Urinary bladder (tissue), 4 donors: ENCODE data around the gene PIGH. TPM values are rescaled to one million over a fixed set of nuclear protein-coding genes. Genes with fewer than 3 reads are reported as not detected.

ENCODE experiments used
- DNase-seq: peaks from one replicate; pipeline ENCODE4 v3.0.0-alpha.2; 2015; ENCODE audit errors: extremely low spot score
- H3K27ac ChIP-seq: one replicate; pipeline ENCODE4 v1.5.1; 2013; ENCODE audit warnings: low read depth, mild to moderate bottlenecking, moderate library complexity
- H3K36me3 ChIP-seq: one replicate; pipeline ENCODE4 v1.6.1; 2013; ENCODE audit warnings: mild to moderate bottlenecking, moderate library complexity; ENCODE audit not compliant: insufficient read depth
- H3K4me1 ChIP-seq: one replicate; pipeline ENCODE4 v1.6.1; 2013; ENCODE audit warnings: mild to moderate bottlenecking, moderate library complexity; ENCODE audit not compliant: insufficient read depth
- H3K4me3 ChIP-seq: one replicate; pipeline ENCODE4 v1.5.1; 2013; ENCODE audit warnings: low read depth, low read length
- WGBS: extraction: QIAGEN DNeasy Blood & Tissue Kit; methylation state at CpG from one replicate; pipeline ENCODE4 v1.1.7; 2013; 5-methylcytosine and 5-hydroxymethylcytosine counted together
- polyA plus RNA-seq: library from polyadenylated mRNA; stranded (reverse); fragments of 200-250 nt; gene quantifications from one replicate; pipeline ENCODE4 v1.2.3, GENCODE V29; 2013
- total RNA-seq: library from RNA; depleted of rRNA; stranded (reverse); fragments of >200 nt; gene quantifications from one replicate; pipeline ENCODE4 v1.2.3, GENCODE V29; 2014
- donor health status: healthy with polysubstance abuse.
- donor health status: healthy.

The PIGH gene
- total and polyA plus RNA-seq, 2 donors, result 26.0 to 26.3 TPM

- Histone ChIP-seq H3K4me3 (no peak overlapping the region), H3K27ac (no peak overlapping the region), H3K4me1 (no peaks in the 10 kb centered on the region), H3K36me3 (no peaks in the 10 kb centered on the region)
- 87% methylated on average over 5 of the region's 5 CpGs for whole genome bisulfite sequencing
- DNase-seq, result no peak
These were observed 35.8 kb downstream of the PIGH start for GRCh38 chr14:67564236-67564635.

- Histone ChIP-seq H3K4me3 (no peak overlapping the region), H3K27ac (no peak overlapping the region), H3K4me1 (no peaks in the 10 kb centered on the region), H3K36me3 (no peaks in the 10 kb centered on the region)
- 94% methylated on average over 5 of the region's 5 CpGs for WGBS
- DNase-seq, result no peak
These were observed 37.3 kb downstream of the PIGH start for GRCh38 chr14:67562776-67563150.

DNA sequence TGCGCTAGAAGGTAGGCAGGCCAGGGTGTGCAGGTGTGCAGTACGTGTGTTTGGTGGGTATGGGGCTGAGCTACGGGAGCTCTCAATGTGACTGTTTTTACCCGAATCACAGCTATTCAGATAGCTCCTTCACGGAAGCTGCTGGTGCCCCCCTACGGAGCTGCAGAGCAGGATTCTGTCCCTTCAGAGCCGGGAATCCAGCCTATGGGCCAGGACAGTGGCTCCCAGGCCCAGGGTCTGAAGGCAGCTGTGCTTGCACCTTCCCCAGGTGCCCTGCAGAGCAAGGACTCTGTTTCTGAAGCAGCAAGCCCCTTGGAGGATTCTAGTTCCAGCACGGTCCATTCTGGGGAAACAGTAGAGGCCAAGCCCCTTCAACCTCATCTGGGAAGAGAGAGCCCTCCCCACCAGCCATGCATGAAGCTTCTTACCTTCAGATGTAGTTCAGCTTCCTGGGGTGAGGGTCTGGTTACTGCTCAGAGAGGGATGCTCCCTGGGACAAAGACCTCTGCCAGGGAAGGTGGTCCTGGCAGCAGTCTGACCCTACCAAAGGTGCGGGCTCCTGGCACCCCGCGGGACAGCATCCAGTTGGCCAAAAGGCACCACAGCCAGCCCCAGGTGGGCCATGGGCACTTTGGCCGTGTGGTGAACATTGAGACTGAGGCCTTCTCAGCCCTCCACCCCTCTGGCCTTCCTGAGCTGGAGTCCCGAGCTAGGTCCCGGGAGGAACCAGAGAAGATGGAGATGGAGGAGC, 37.9 kb downstream of the PIGH start:
- H3K4me1 ChIP-seq, result no peaks in the 10 kb centered on the region
- no peak overlapping the region for H3K4me3 ChIP-seq
- no peaks in the 10 kb centered on the region for H3K36me3 ChIP-seq
- no peak overlapping the region for H3K27ac ChIP-seq
- no peak for DNase-seq
- WGBS, result 92% methylated on average over 14 of the region's 14 CpGs

DNA sequence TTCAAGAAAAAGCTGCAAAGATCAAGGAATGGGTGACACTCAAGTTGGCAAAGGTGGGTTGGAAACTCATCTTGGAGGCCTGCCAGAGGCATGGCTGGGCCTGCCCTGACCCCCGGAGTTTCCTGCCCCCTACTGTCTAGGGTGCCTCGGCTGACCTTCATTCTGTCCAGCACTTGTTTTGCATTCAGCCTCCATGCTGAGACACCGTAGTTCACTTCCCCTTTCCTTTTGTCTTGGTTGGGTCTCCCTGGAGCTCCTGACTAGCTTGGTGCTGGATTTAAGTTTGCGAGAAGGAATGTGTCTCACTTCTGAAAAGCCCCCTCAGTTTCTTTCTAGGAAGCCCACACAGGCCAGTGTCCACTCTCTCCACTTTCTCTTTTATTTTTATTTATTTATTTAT, 40.4 kb downstream of the PIGH start:
- 63% methylated on average over 4 of the region's 4 CpGs for WGBS
- H3K4me1 ChIP-seq, result no peaks in the 10 kb centered on the region
- H3K4me3 ChIP-seq, result no peak overlapping the region
- no peaks in the 10 kb centered on the region for H3K36me3 ChIP-seq
- no peak for DNase-seq
- H3K27ac ChIP-seq, result no peak overlapping the region

DNA sequence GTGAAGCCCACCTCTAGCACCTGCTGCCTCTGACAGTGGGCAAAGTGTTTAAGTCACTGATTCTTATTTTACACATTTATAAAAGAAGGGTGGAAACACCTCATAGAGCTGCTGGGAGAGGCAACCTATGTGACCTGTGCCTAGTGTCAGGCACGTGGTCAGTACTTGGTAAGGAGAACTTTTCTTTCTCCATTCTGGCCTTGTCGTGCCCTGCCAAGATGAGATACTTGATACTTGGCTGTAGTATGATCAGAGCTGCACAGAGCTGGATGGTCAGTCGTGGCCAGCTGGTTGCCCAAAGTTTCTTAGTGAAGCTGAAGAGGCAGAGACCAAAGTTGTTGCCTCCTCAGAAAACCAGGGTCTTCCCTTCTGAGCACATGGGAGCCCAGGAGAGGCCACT, 42.4 kb downstream of the PIGH start:
- no peaks in the 10 kb centered on the region for H3K4me1 ChIP-seq
- H3K4me3 ChIP-seq, result no peak overlapping the region
- H3K27ac ChIP-seq, result no peak overlapping the region
- no peak for DNase-seq
- 88% methylated on average over 3 of the region's 3 CpGs for WGBS
- no peaks in the 10 kb centered on the region for H3K36me3 ChIP-seq

DNA sequence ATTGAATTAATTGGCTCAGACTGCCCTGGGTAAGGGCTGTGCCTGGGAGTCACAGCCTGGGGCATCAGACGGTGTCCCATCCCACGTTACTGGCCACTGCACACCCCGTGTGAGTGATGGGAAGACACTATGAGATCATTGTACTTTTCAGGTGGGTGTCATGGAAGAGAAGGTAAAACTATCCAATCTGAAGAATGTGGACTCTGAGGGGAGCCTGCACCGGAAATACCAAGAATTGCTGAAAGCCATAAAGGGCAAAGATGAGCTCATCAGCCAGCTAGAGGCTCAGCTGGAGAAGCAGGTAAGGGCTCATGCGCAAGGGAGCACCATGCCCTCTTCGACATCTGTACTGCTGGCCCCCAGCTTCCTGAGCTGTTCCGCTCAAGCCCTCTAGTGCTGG, 43.0 kb downstream of the PIGH start:
- no peaks in the 10 kb centered on the region for H3K4me1 ChIP-seq
- DNase-seq, result no peak
- H3K4me3 ChIP-seq, result no peak overlapping the region
- 78% methylated on average over 7 of the region's 7 CpGs for WGBS
- H3K27ac ChIP-seq, result no peak overlapping the region
- H3K36me3 ChIP-seq, result no peaks in the 10 kb centered on the region

GRCh38 chr14:67556671-67557070, 43.4 kb downstream of the PIGH start:
- no peaks in the 10 kb centered on the region for H3K4me1 ChIP-seq
- H3K36me3 ChIP-seq, result no peaks in the 10 kb centered on the region
- DNase-seq, result no peak
- no peak overlapping the region for H3K27ac ChIP-seq
- 89% methylated on average over 2 of the region's 2 CpGs for WGBS
- no peak overlapping the region for H3K4me3 ChIP-seq

DNA sequence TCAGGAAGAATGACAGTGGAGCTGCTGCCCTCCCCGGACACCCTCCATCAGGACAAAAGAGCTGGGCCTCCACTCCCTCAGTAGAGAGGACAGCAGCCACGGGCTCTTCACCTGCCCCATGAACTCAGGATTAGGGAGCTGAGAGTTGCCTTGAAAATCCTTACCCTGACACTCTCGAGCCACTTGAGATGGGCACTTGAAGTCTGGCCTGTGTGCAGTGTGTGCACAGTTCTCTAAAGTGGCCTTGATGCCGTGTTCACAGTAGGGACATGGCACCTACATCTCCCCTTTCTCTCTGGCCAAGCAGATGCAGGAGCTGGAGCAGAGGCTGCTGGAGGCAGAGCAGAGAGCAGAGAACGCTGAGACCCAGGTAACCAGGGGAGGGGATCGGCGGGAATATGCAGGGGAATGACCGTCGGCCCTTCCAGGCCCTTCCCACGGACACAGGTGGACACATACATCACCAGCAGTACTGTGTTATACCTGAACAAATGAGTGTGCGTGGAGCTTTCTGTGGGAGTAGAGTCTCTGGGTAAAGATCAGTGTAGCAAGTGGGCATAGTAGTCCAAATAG, 44.5 kb downstream of the PIGH start:
- Histone ChIP-seq H3K4me3 (no peak overlapping the region), H3K4me1 (no peaks in the 10 kb centered on the region), H3K36me3 (no peaks in the 10 kb centered on the region), H3K27ac (no peak overlapping the region)
- WGBS, result 81% methylated on average over 11 of the region's 11 CpGs
- DNase-seq, result no peak

DNA sequence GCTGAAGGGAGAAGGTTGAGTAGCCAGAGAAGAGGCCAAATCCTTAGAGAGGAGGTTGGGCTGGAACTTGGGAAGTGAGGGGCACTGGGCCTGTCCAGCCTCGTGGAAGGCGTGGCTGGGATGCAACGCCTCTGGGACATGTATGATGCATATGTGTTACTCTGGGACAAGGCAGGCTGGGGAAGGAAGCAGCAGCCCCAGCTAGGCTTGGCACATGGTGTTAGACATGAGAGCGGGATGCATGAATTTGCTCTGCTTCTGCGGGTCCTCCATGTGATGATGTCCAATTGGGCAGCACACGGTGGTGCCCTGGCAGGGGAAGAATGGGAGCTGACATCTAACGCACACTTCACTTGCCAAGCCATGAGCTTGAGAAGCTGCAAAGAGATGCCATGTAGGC, 45.7 kb downstream of the PIGH start:
- 92% methylated on average over 7 of the region's 7 CpGs for WGBS
- DNase-seq, result no peak

DNA sequence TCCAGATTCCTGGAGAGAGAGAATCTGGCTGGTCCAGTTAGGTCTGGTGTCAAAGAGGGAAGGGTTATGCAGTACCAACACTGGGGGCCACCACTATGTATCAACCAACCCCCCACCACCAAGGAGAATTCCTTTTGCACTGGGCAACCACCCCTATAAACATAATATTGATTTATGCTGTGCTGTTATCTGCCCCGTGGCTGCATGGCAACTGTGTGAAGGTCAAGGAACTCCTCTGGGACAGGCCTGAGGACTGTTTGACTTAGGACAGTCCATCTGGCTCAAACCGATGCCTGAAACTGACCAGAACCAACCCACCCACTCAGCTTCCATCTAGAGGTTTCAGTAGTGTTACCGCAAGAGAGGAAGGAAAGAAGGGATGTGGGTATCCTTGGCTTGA, 46.5 kb downstream of the PIGH start:
- no peak overlapping the region for H3K4me3 ChIP-seq
- WGBS, result 57% methylated on average over 3 of the region's 3 CpGs
- no peaks in the 10 kb centered on the region for H3K4me1 ChIP-seq
- H3K36me3 ChIP-seq, result no peaks in the 10 kb centered on the region
- H3K27ac ChIP-seq, result no peak overlapping the region
- DNase-seq, result no peak

More for the DNA sequence above, 45.7 kb downstream of the PIGH start:
- no peaks in the 10 kb centered on the region for H3K4me1 ChIP-seq
- H3K36me3 ChIP-seq, result no peaks in the 10 kb centered on the region
- no peak overlapping the region for H3K4me3 ChIP-seq
- H3K27ac ChIP-seq, result no peak overlapping the region

DNA sequence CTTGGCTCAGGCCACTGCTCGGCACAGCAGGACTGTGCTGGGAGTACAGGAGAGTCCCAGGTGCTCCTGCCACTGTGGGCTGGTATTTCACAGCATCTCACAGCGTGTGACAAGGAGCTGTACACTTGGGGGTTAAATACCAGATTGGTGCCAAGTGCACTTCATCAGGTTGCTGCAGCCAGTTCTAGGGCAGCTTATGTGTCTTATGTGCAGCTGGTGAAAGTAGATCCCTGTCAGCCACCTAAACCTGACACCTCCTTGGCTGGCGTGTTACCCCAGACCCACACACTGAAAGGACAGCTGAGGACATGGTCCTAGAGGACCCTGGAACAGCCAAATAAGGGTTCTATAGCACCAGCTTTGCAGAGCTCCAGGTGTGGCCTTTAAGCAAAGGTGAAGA, 48.1 kb downstream of the PIGH start:
- no peaks in the 10 kb centered on the region for H3K4me1 ChIP-seq
- 78% methylated on average over 3 of the region's 3 CpGs for WGBS
- DNase-seq, result no peak
- no peak overlapping the region for H3K27ac ChIP-seq
- H3K36me3 ChIP-seq, result no peaks in the 10 kb centered on the region
- no peak overlapping the region for H3K4me3 ChIP-seq

GRCh38 chr14:67551123-67551522, 48.9 kb downstream of the PIGH start:
- WGBS, result 88% methylated on average over 3 of the region's 3 CpGs
- H3K4me3 ChIP-seq, result no peak overlapping the region
- DNase-seq, result no peak
- no peaks in the 10 kb centered on the region for H3K36me3 ChIP-seq
- no peaks in the 10 kb centered on the region for H3K4me1 ChIP-seq
- H3K27ac ChIP-seq, result no peak overlapping the region

DNA sequence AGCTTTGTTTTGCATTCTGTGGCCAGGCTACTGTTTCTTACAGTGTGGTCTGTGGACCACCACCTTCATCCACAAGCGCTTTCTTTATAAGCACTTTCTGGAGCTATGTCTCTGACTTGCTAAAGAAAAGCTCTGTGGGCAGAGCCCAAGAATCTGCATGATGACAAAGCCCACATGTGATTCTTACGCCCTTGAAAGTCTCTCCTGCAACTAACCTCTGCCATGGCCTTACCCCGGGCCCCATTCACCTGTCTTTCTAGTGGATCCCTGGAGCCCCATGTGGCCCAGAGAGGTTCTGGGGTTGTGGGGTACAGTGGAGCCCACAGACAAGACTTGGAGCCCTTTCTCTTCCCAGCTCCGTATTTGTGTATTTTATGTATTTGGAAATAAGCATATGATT, 50.3 kb downstream of the PIGH start:
- DNase-seq, result no peak
- 90% methylated on average over 4 of the region's 4 CpGs for WGBS

DNA sequence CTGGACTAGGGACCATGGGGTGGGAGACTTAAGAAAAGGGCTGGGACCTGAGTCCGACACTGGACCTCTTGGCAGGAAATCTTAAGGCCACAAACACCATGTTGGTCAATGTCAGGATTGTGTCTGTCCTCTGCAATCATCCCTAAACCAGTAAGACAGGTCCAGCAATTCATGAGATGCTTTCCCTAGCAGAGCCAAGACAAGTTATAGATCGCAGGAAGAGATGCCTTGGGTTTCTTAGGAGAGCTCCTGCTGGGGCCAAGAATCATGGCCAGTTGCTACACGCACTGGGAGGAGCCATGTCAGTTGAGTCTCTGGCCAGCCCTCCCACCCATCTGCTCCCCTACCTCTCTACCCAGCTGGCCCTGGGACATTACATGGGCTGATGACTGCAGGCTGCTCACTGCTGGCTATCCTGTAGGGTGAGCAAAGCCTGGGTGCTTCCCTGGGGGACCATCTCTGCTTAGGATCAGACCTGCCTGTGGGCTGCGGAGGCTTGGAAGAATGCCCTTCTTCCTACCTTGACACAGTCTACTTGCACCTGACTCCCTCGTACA, 52.8 kb downstream of the PIGH start:
- WGBS, result 88% methylated on average over 5 of the region's 5 CpGs
- DNase-seq, result no peak
- Histone ChIP-seq H3K4me3 (no peak overlapping the region), H3K27ac (no peak overlapping the region), H3K4me1 (no peaks in the 10 kb centered on the region), H3K36me3 (no peaks in the 10 kb centered on the region)

More for the DNA sequence above, 50.3 kb downstream of the PIGH start:
- Histone ChIP-seq H3K36me3 (no peaks in the 10 kb centered on the region), H3K4me1 (no peaks in the 10 kb centered on the region), H3K27ac (no peak overlapping the region), H3K4me3 (no peak overlapping the region)
